MM.1S (cell line): ENCODE data around the gene KCNMA1.

Experiments used
- CTCF ChIP-seq: fragments of 300-600 bp; sonication (generic); IDR thresholded peaks from 2 replicates; pipeline ENCODE4 v1.5.1; 2016; ENCODE audit warnings: antibody characterized with exemption, low read length, mixed read lengths
- EZH2phosphoT487 ChIP-seq: fragments of 300-600 bp; sonication (generic); IDR thresholded peaks from 2 replicates; pipeline ENCODE4 v1.6.1; 2018; ENCODE audit warnings: antibody characterized with exemption, low read length

GRCh38 chr10:77317221-77317620 lies 320.4 kb downstream of the KCNMA1 start:
- TF ChIP-seq CTCF (no peak), EZH2phosphoT487 (no peak)
